CD4-positive, alpha-beta T cell treated with Interleukin-6 for 4 hours (primary cell): ENCODE data around the gene EML1.

Experiments
- DNase-seq: peaks from one replicate; pipeline ENCODE4 v3.0.0-alpha.2; 2020; ENCODE audit warnings: mixed read lengths

The EML1 gene

GRCh38 chr14:99909513-99910064, 116.4 kb downstream of the EML1 start:
- no peak for DNase-seq

GRCh38 chr14:99910337-99911309, 117.4 kb downstream of the EML1 start:
- DNase-seq, result no peak

- DNase-seq, result no peak
Observed at GRCh38 chr14:99915305-99916090, 122.3 kb downstream of the EML1 start.

- DNase-seq, result no peak
Observed at GRCh38 chr14:99916091-99916383, 122.8 kb downstream of the EML1 start.

GRCh38 chr14:99918781-99919180, 125.6 kb downstream of the EML1 start:
- DNase-seq, result no peak

GRCh38 chr14:99921425-99921824, 128.2 kb downstream of the EML1 start:
- DNase-seq, result no peak

- DNase-seq, result no peak
Observed at GRCh38 chr14:99924379-99924778, 131.2 kb downstream of the EML1 start.

- DNase-seq, result no peak
Observed at GRCh38 chr14:99925471-99925870, 132.3 kb downstream of the EML1 start.

GRCh38 chr14:99928963-99929362, 135.8 kb downstream of the EML1 start:
- no peak for DNase-seq

- DNase-seq, result no peak
Observed at GRCh38 chr14:99929601-99930000, 136.4 kb downstream of the EML1 start.

GRCh38 chr14:99930420-99931274, 137.4 kb downstream of the EML1 start:
- no peak for DNase-seq

GRCh38 chr14:99931308-99931707, 138.1 kb downstream of the EML1 start:
- DNase-seq, result no peak

- no peak for DNase-seq
Observed at GRCh38 chr14:99936056-99936455, 142.8 kb downstream of the EML1 start.

- no peak for DNase-seq
Observed at GRCh38 chr14:99936738-99937474, 143.7 kb downstream of the EML1 start.

- DNase-seq, result no peak
Observed at GRCh38 chr14:99937475-99938244, 144.4 kb downstream of the EML1 start.

- no peak for DNase-seq
Observed at GRCh38 chr14:99938376-99938775, 145.2 kb downstream of the EML1 start.

- DNase-seq, result no peak
Observed at GRCh38 chr14:99938896-99939295, 145.7 kb downstream of the EML1 start.

GRCh38 chr14:99939421-99939820, 146.2 kb downstream of the EML1 start:
- DNase-seq, result no peak

GRCh38 chr14:99940064-99940463, 146.9 kb downstream of the EML1 start:
- DNase-seq, result no peak

GRCh38 chr14:99941211-99941610, 148.0 kb downstream of the EML1 start:
- DNase-seq, result no peak

GRCh38 chr14:99943620-99944019, 150.4 kb downstream of the EML1 start:
- DNase-seq, result no peak
